DND-41 (cell line): ENCODE measurements around the gene GALNT5.

Source experiments
- ATAC-seq: fragments of 200-7000 bp; cut with Tn5 transposase; 3 replicates; pipeline ENCODE4 v1.9.1; 2021; ENCODE audit warnings: low read depth; ENCODE audit not compliant: insufficient read depth
- DNase-seq: peaks from one replicate; pipeline ENCODE4 v3.0.0-alpha.2; 2020
- H2AFZ ChIP-seq: 2 replicates; pipeline ENCODE4 v1.6.0; 2012; ENCODE audit warnings: low read depth, low read length
- H3K27ac ChIP-seq: 2 replicates; pipeline ENCODE4 v1.5.1; 2012; ENCODE audit warnings: low read length, inconsistent platforms
- H3K27me3 ChIP-seq: fragments of 200-600 bp; sonication (generic); 2 replicates; pipeline ENCODE4 v1.6.0; 2012; ENCODE audit warnings: low read length, mild to moderate bottlenecking, inconsistent platforms; ENCODE audit not compliant: insufficient read depth, poor library complexity
- H3K36me3 ChIP-seq: 2 replicates; pipeline ENCODE4 v1.5.1; 2012; ENCODE audit warnings: low read length, inconsistent platforms; ENCODE audit not compliant: insufficient read depth
- H3K4me1 ChIP-seq: 2 replicates; pipeline ENCODE4 v1.5.1; 2012; ENCODE audit warnings: mild to moderate bottlenecking, low read length; ENCODE audit not compliant: insufficient read depth
- H3K4me2 ChIP-seq: 2 replicates; pipeline ENCODE4 v1.6.0; 2012; ENCODE audit warnings: mild to moderate bottlenecking, moderate library complexity, low read length, inconsistent platforms; ENCODE audit not compliant: insufficient read depth
- H3K4me3 ChIP-seq, 2 experiments: fragments of 200-600 bp in 1 of 2; shearing (Covaris generic) in 1 of 2; 2 replicates each; pipeline ENCODE4 v1.5.1; 2012 to 2016; ENCODE audit warnings: inconsistent platforms in 2 of 2, low read length in 2 of 2, mild to moderate bottlenecking in 2 of 2, low read depth in 1 of 2, moderate library complexity in 1 of 2
- H3K79me2 ChIP-seq: 2 replicates; pipeline ENCODE4 v1.6.0; 2012; ENCODE audit warnings: low read length, inconsistent platforms; ENCODE audit not compliant: insufficient read depth
- H3K9ac ChIP-seq: 2 replicates; pipeline ENCODE4 v1.6.0; 2012; ENCODE audit warnings: low read depth, mild to moderate bottlenecking, inconsistent platforms, low read length, moderate library complexity
- H3K9me3 ChIP-seq: 2 replicates; pipeline ENCODE4 v1.5.1; 2012; ENCODE audit warnings: low read length, moderate library complexity, mild to moderate bottlenecking, inconsistent platforms; ENCODE audit not compliant: insufficient read depth, severe bottlenecking
- H4K20me1 ChIP-seq: 2 replicates; pipeline ENCODE4 v1.6.0; 2012; ENCODE audit warnings: low read length; ENCODE audit not compliant: insufficient read depth
- EZH2 ChIP-seq: IDR thresholded peaks from 3 replicates; pipeline ENCODE4 v1.6.1; 2012; ENCODE audit warnings: borderline replicate concordance, low read depth, mild to moderate bottlenecking, moderate library complexity, low read length, inconsistent platforms; ENCODE audit not compliant: severe bottlenecking
- TF ChIP-seq, protein P1 (sequence below): IDR thresholded peaks from 2 replicates; pipeline ENCODE4 v1.5.1; 2012; ENCODE audit warnings: borderline replicate concordance, low read length, moderate library complexity, mild to moderate bottlenecking; ENCODE audit not compliant: poor library complexity, severe bottlenecking; ENCODE audit errors: extremely low read depth

GALNT5 gene

DNA sequence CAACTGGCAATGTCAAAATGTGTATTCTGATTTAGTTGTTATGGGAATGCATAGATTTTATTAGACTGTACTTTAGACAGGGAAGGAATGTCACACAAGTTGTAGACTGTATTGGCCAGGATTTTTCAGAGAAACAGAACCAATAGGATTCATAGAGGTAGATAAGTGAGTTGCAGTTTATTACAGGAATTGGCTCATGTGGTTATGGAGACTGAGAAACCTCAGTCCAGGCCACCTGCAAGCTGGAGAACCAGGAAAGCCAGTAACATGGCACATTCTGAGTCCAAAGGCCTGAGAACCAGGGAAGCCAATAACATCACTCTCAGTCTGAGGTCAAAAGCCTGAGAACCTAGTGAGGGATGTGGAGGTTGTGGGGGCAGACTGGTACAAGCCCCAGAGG is 1.8 kb upstream of the GALNT5 start:
- Histone ChIP-seq H3K79me2 (no peaks in the 10 kb centered on the region), H2AFZ (no peak overlapping the region), H3K4me1 (no peaks in the 10 kb centered on the region), H3K36me3 (no peaks in the 10 kb centered on the region), H3K4me3 (no peak overlapping the region), H3K9me3 (no peaks in the 10 kb centered on the region), H3K9ac (no peak overlapping the region), H4K20me1 (no peaks in the 10 kb centered on the region), H3K4me2 (no peak overlapping the region), H3K27ac (no peak overlapping the region), H3K27me3 (no peaks in the 10 kb centered on the region)
- ATAC-seq (no peak), DNase-seq (no peak)
- TF ChIP-seq EZH2: no peak
- TF ChIP-seq, protein P1, sequence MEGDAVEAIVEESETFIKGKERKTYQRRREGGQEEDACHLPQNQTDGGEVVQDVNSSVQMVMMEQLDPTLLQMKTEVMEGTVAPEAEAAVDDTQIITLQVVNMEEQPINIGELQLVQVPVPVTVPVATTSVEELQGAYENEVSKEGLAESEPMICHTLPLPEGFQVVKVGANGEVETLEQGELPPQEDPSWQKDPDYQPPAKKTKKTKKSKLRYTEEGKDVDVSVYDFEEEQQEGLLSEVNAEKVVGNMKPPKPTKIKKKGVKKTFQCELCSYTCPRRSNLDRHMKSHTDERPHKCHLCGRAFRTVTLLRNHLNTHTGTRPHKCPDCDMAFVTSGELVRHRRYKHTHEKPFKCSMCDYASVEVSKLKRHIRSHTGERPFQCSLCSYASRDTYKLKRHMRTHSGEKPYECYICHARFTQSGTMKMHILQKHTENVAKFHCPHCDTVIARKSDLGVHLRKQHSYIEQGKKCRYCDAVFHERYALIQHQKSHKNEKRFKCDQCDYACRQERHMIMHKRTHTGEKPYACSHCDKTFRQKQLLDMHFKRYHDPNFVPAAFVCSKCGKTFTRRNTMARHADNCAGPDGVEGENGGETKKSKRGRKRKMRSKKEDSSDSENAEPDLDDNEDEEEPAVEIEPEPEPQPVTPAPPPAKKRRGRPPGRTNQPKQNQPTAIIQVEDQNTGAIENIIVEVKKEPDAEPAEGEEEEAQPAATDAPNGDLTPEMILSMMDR: no peak

DNA sequence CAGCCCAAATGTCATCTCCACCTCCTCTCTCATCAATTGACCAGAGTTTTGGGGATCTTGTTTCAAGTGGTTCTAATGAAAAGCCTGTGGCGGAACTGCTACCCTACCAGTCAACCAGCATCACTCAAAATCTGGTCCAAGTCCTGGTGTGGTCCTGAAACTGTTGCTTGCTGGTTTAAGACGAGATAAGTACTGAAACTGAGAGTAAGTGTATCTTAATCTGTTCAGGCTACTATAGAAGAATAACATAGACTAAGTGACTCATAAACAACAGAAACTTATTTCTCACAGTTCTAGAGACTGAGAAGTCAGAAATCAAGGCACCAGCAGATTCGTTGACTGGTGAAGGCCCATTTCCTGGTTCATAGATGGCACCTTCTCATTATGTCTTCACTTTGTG is 879 bp upstream of the GALNT5 start:
- H3K4me2 ChIP-seq: no peak overlapping the region
- no peak overlapping the region for H3K4me3 ChIP-seq
- no peaks in the 10 kb centered on the region for H3K27me3 ChIP-seq
- H3K79me2 ChIP-seq: no peaks in the 10 kb centered on the region
- no peak for TF ChIP-seq EZH2
- TF ChIP-seq, protein P1: no peak
- ATAC-seq (no peak), DNase-seq (no peak)
- H4K20me1 ChIP-seq: no peaks in the 10 kb centered on the region
- H3K4me1 ChIP-seq: no peaks in the 10 kb centered on the region
- no peaks in the 10 kb centered on the region for H3K9me3 ChIP-seq
- no peak overlapping the region for H2AFZ ChIP-seq
- H3K36me3 ChIP-seq: no peaks in the 10 kb centered on the region
- no peak overlapping the region for H3K9ac ChIP-seq
- H3K27ac ChIP-seq: no peak overlapping the region

DNA sequence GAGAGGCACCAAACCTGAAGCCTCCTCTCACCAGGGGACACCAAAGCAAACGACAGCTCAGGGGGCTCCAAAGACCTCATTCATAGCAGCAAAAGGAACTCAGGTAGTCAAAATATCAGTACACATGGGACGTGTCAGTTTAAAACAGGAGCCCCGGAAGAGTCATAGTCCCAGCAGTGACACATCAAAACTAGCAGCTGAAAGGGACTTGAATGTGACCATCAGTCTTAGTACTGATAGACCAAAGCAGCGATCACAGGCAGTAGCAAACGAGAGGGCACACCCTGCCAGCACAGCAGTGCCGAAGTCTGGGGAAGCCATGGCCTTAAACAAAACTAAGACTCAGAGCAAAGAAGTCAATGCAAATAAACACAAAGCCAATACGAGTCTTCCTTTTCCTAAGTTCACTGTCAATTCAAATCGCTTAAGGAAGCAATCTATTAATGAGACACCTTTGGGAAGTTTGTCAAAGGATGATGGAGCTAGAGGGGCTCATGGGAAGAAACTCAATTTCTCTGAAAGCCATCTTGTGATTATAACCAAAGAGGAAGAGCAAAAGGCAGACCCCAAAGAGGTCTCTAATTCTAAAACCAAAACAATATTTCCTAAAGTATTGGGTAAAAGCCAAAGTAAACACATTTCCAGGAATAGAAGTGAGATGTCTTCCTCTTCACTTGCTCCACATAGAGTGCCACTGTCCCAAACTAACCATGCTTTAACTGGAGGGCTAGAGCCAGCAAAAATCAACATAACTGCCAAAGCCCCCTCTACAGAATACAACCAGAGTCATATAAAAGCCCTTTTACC is 1.2 kb downstream of the GALNT5 start:
- Histone ChIP-seq H3K4me2 (no peak overlapping the region), H3K27me3 (no peaks in the 10 kb centered on the region), H3K4me1 (no peaks in the 10 kb centered on the region), H2AFZ (no peak overlapping the region), H3K9me3 (no peaks in the 10 kb centered on the region), H4K20me1 (no peaks in the 10 kb centered on the region), H3K4me3 (no peak overlapping the region), H3K9ac (no peak overlapping the region), H3K79me2 (no peaks in the 10 kb centered on the region), H3K27ac (no peak overlapping the region), H3K36me3 (no peaks in the 10 kb centered on the region)
- TF ChIP-seq EZH2: no peak
- TF ChIP-seq, protein P1: no peak
- ATAC-seq (no peak), DNase-seq (no peak)
